Right renal pelvis (tissue), 4 donors: Measurements from ENCODE around the gene GUCY1A2. TPM values are rescaled to one million over a fixed set of nuclear protein-coding genes. Genes with fewer than 3 reads are reported as not detected.
"Not testable (repeated sequence)": the region's sequence is repeated elsewhere in the genome, so short reads cannot be mapped to it uniquely, and the experiment has no call there.

Experiments
- DNase-seq, 4 donors: peaks; one replicate each; pipeline ENCODE4 v3.0.0-alpha.2; 2013; ENCODE audit warnings: low read depth in 4 of 4, low spot score in 3 of 4, missing footprints in 1 of 4
- polyA plus RNA-seq, 4 donors: library from polyadenylated mRNA; unstranded; fragments of 120-200 nt; gene quantifications; one replicate each; pipeline ENCODE4 v1.2.1, GENCODE V29; 2013; ENCODE audit not compliant: insufficient read length in 4 of 4

GUCY1A2 gene
- polyA plus RNA-seq, 4 donors: 2.8 to 3.7 (median 3.2) TPM

DNA sequence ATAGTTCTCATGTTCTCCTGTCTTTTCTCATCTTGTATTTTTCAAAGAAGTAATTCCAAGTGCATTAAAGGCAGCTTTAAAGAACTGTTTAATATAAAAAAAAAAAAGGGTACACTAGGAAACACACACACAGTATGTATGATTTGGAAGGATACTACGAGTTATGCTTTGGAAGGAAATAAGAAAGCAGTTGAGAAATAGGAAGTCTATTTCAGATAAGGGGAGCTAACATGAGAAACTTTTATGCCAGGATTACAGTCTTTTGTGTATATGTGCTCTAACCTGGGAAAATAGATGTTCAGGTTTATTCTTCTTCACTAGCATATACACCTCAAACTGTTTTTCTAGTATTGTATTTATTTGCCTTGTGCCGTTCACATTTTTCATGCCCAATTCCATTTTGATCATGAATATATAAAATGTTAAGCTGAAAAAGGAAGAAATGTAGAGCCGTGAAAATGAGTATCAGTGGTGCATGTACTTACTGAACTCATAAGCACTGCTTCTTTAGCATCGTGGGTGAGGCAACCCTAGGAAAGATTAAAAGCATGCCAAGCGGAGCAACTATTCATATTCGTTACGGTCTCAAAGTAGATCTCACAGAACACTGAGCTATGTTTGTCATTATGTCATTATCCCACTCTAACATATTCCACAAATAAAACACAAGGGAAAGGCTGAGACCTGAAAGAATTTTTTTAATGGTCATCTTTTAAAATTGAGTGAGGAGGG is 59.6 kb downstream of the GUCY1A2 start:
- DNase-seq: no peak

DNA sequence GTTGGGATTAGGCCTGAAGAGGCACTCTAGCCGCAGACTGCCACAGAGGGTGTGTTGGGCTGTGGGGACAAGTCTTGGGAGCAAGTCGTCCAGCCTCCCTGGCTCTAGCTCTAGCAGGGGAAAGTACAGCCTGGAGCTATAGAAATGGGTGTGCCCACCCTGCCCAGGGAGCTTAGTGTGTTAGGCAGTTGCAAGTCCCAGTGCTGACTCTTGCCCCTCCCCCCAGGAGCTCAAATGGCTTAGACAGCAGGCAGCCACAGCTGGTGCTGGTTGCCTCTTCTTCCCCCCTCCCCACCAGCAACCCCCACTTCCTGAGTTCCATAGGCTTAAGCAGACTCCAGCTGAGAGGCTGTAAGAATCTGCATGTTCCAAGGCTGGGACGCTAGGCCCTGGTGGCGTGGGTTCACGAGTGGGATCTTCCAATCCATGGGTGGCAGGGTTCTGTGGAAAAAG is 61.2 kb downstream of the GUCY1A2 start:
- DNase-seq: no peak

DNA sequence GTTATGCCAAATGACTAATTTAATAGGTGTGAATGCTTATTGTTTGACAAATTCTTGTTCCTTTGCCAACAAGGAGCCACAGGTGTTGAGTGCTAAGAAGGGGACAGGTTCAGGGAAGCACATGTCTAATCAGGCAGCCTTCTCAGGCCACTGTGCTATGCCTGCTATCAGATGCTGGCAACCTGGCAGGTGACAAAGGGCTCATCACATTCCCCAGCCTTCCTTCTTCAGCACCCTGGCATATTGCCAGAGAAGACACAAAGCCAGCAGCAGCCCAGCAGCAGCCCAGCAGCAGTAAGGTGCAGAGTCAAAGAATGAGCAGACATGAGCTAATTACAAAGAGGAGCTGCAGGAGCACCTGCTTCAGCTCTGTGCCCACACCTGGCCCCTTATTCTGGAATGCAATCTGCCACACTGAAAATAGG is 68.2 kb downstream of the GUCY1A2 start:
- no peak for DNase-seq

DNA sequence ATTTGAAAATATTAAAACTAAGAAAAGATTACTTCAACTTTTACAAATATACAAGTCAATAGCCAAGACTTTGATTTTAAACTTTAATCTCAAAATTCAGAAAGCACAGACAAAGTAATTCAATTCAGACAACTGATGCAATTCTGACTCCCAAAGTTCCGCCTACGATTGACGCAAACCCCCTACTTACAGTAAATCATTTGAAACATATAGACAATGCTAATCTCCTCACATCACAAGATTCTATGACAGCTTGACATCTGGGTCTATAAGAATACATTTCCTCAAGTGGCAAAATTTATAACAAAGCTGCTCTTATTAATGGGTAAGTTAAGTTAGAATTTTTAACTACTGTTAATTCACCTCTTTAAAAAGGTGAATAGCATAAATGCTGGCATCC is 75.2 kb downstream of the GUCY1A2 start:
- no peak for DNase-seq

DNA sequence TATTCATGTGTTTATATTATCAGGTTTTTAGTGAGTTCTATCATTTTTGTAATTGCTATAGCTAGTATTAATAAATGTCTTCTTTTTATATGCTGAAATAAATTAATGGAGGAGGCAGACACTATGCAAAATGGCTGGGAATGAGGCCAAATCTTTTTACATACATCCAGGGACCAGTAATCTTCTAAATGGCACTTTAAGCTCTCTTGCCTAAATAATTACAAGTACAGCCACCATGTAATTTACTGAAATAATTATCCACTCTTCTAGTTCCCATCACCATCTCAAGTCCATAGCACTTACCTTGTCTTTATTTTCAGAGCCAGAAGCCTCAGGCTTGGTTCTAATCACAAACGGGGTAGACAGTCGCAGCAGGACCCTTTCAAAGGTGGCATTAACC is 79.1 kb downstream of the GUCY1A2 start:
- DNase-seq: no peak

DNA sequence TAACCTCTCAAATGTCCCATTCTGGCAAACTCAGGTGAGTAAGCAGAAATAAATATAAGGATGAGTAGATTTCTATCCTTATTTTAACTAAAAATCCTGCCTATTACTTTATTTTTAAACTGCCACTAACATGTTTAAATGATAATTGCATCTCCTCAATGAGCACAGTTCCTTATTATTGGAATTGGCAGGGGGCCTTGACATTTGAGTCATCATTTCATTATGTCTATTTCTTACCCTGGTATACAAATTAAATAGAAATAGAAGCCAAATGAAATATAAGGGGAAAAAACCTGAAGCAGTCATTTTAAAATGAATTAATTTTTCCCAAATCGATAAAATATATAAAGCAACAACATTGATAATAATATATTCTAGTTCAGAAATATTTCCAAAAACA is 81.2 kb downstream of the GUCY1A2 start:
- DNase-seq: no peak

DNA sequence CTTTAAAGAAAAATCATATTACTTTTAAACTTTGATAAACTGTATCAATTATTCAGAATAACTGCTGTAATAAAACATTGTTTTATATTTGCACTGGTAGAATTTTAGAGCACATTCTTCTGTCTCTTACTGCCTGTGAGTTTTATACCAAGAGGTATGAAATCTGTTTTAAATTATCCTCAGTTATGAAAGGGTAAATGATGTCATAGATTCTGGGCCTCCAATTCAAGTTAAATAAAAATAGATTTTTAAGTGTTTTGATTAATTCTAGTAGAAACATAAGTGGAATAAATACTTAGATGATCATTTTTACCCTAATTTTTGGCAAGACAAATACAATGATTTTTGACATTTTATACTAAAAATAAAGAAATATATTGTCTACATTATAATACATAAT is 93.0 kb downstream of the GUCY1A2 start:
- DNase-seq: no peak

DNA sequence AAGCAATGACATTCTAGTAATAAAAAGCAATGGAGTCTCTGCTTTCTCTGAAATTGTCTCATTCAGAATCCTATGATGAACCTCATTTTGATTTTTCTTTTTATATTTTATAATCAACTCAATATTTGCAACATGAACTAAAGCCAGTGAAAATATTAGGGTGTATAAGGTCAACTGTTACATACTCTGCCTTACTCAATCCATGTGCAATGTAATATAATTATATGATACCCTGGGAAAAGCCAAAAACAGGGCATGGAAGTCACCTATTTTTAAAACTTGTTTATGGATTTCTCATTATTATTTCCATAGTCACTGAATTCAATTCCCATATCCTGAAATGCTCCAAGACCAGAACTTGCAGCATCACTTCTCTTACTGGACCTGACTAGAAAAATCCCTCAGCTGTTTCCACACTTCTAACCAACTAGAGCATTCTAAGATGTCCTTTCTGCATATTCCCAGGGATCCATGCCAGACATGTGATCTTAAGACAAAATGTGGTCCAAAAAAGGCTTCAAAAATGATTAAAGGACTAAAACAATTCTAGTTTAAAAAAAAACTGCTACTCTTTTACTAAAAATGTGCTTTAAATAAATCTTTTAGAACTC is 97.3 kb downstream of the GUCY1A2 start:
- DNase-seq: no peak

DNA sequence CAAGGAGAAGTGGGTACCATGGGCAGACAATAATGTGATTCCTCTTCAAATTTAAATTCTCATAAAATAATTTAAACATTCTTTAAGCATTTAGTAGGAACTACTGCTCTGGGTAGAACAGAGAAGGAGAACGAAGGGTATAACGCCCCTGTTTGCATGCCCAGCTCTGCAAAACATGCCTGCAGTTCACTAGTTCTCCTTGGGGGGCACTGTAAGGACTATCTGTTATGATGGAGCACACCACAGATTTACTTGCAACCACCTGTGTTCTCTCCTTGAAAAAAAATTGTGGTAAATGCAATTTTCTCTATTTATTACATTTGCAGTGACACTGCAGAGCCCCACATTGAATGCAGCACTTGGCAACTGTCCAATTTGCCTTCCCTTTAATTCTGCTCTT is 100.3 kb downstream of the GUCY1A2 start:
- DNase-seq: no peak

DNA sequence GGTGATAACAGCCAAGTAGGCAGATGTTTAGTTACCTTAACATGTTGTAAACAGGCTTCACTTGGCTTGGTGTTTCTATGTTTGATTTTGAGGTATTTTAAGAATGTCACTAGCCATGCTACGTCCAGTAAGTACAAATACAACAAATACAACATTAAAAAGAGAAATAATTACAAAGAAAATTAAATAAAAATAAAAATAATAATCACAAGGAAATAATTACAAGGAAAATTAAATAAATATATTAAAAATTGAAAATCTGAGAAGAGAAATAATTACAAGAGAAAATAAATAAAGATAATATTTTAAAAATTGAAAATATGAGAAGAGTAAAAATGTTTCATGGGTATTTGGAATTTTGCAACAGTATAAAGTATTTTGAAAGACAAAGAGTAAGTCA is 103.9 kb downstream of the GUCY1A2 start:
- no peak for DNase-seq

DNA sequence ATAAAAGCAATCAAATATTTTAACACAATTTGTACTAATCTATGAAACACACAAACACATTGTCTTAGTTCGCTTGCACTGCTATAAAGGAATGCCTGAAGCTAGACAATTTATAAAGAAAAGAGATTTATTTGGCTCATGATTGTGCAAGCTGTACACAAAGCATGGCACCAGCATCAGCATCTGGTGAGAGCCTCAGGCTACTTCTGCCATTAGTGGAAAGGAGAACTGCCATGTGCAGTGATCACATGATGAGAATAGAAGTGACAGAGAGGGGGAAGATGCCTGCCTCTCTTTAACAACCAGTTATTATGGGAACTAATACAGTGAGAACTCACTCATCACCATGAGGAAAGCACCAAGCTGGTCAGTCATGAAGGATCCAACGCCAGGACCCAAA is 105.1 kb downstream of the GUCY1A2 start:
- no peak for DNase-seq

DNA sequence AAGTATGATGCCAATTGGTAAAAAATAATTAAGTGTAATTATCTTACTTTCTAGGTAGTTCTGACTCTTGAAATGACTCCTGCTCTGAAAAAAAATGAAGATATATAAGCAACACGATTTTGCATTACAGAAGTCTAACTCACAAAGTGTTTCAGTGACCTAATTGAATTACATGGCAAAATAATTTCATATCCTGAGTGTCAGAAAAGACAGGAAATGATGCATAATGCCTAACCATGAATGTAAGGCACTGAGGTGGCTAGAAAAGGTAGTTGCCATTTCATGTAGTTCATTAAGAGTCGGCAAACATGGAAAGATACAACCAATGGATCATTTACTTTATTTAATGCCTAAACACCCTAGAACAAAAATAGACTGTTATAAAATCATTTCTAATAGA is 113.5 kb downstream of the GUCY1A2 start:
- no peak for DNase-seq

DNA sequence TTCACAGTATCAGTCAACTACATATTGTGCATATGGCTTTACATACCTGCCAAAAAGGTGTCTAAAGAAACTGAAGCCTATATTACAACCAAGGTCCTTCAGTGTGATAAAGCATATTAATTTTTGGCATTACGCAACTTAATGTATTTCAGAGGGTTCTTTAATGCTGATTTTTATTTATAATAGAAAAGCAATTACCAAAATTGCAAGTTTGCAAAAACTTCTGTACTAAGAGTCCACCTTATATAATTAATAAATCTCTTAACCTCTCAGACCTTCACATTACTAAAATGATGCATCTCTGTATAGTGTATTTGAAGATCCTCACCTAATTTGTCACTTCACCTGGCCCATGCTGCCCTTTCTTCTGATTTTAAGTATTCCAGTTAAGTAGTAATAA is 128.6 kb downstream of the GUCY1A2 start:
- DNase-seq: no peak

DNA sequence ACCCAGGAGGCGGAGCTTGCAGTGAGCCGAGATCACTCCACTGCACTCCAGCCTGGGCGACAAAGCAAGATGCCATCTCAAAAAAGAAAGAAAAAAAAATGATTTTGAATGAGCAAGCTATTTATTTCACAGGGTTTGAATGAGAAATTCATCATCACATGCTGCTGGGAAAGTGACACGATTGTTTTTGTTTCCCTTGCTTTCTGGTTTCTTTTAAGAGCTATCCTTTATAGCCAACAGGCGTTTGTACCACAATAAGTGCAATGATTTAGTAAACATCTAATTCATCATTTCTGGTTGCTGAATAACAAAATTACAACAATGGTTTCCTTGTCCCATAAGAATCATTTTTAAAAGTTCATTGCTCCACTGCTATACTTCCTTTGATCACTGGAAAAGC is 129.9 kb downstream of the GUCY1A2 start:
- DNase-seq: no peak

DNA sequence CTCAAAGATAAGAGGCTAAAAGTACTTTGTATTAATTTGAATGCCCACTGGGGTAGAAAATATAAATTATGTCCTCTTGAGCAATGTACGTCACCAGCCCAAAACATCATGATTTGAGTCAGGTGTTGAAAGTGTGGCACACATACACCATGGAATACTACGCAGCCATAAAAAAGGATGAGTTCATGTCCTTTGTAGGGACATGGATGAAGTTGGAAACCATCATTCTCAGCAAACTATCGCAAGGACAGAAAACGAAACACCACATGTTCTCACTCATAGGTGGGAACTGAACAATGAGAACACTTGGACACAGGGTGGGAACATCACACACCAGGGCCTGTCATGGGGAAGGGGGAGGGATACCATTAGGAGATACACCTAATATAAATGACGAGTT is 134.6 kb downstream of the GUCY1A2 start:
- not testable (repeated sequence) for DNase-seq

DNA sequence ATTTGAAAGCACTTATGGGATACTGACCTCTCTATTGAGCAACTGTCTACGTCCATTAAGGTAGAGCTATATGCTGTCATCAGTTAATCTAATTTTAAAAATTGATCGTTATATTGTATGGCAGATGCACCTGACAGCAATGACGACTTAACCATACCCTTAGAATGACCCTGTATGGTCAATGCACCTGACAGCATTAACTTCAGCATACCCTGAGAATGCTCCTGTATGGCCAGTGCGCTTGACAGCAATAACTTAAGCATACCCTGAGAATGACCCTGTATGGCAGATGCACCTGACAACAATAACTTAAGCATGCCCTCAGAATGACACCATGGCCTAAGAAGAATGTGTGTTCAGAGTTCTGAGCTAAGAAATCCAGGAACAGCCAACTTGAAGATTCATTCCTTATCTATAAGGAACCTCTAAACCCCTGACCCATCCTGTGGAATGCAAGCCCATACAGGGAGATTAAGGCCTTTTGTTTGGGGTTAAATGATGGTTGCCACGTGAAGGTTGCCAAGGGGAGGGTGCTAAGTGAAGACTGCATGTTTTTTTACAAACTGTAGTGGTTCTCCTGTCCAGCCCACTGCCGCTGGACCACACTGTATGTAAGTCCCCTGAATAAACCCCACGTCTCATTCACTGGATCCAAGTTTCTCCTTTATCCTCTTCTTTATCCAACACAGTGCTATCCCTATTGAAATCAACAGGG is 138.3 kb downstream of the GUCY1A2 start:
- no peak for DNase-seq

DNA sequence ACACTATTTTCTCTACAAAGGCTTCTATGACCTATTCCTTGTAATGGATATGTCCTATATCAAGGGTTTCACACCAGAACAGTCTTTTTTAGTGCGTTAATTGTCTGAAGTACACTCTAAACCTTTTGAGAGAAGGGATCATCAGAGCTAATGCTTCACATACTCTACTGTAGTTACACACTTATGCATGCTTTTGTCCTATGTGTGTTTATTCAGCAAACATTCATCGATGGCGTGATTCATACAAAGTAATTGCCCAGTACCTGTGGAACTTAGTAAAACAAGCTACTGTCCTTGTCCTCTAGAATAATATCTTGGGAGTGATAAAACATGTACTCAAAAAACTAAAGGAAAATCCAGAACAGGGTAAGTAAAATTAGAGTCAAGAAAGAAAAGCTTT is 139.2 kb downstream of the GUCY1A2 start:
- no peak for DNase-seq

DNA sequence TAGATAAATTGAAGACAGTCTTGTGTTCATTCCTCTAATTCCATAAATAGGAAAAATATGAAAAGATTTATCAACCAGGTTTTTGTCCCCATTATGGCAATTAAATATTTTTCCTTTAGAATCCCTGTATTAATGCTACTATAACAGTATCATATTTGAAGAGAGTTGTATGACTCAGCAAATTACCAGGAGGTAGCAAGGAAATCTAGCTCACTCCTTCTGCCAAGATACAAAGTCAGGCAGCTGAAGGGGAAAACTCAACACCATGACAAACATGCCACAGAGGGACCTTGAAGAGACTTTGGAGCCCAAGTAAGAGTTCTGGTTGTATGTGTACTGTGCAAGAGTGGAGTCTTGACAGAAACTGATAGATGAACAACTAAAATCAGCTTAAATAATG is 143.3 kb downstream of the GUCY1A2 start:
- no peak for DNase-seq

DNA sequence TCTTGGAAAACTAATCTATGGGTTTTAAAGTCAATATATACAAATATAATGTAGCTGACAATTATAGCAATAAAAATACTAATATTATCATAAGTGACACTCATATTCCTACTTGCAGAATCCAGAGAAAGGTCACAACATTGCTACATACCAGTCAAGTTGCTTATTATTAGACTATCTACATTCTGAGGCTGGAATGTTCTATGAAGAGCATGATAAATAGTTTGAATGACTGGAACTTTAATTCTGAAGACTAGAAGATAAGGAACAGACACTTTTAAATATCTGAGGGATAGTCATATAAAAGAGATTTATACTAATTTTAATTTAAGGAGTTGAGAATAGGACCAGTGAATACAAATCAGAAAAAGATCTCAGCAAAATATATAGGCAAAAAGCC is 146.0 kb downstream of the GUCY1A2 start:
- DNase-seq: no peak

DNA sequence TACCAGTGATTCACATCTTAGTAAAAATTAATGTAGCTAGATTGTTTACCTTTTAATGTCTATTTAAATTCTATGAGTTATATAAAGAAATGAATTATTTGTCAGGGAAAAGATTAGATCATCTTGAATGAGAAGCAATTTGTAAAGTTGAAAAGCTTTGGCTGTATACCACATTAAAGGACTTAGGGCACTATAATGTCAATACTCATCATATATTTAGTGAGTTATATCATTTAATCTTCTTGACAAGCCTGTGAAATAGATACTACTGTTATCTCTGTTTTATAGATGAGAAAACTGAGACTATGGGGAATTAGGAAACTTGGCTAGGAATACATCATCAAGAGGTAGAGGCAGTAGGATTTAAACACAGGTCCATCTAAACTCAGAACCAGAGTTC is 160.1 kb downstream of the GUCY1A2 start:
- no peak for DNase-seq

DNA sequence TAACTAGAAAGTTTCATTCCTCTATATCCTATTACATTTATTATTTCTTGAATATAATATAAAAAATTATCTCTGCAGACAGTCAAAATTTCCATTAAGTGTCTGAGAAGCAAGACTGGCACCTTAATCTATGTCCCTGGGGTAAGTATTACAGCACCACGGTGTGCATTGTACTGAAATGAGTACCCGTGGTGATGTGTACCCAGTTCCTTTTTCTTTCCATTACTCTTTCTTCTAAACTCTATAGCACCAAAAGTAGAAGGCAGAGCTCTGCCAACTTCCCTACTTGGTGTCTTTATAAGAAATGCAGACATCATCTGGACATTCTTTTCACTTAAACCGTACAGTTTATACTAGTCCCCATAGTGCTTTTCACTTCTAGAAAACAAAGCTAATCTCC is 161.7 kb downstream of the GUCY1A2 start:
- no peak for DNase-seq

DNA sequence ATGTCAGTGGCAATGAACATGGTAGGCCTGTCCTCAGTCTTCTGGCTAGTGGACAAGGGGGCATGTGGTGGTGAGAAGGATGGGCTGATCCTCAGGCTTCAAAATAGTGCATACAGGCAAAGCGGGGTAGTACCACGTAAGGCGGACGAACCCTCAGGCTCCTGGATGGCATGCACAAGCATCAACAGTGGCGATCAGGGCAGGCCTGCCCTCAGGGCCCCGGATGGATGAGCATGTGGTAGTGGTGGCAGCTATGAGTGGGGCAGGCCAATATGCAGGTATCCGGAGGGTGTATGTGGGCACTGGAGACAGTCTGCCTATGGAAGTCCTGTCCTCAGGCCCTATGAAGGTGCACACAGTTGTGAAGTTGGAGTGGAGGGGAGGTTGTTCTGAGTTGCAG is 163.8 kb downstream of the GUCY1A2 start:
- no peak for DNase-seq
